ENCODE results near the gene CCNI2.

CCNI2 gene

DNA sequence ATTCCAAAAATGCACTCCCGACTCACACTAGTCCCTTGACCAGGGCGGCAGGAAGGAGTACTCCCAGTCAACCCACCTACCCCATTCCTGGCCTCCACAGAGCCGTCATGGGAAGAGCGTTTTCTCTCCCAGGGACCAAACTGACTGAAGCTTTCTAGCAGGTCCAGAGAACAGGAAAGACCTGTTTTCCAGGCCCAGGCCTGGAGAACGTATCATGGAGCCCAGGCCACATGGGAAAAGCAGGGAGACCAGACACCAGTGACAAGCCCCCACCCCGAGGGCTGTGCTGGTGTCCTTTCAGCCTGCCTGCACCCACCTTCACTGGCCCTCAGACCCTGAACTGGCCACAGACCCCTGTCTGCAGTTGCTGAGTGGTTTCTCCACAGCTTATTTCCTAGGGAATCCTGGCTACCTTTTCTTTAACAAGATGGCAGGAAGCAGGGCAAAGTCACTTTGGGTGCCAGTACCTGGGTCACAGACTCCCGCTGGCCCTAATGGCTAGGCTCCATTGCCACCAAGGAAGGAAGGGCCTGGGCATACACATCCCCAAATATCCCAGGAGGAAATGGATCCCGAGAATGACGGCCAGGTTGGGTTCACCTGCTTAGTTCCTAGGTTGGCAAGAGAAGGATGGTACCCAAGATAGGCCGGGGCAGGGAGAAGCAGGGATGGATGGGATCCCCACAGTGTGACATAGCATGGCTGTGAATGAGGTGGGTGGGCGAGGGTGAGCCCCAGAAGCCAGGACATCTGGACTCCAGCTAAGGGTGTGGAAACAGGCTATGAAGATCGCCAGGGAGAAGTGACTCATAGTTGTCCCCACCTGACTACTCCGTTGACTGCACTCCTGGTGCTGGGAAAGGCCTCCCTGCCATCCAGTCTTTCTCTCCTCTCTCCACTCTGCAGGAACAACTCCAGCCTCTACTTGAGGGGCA is 12.2 kb downstream of the CCNI2 start:
- no peak overlapping the region for H3K27ac ChIP-seq (ENCODE audit: insufficient read depth, low read depth, low read length, poor library complexity, severe bottlenecking)
- H3K4me3 ChIP-seq (ENCODE audit: insufficient read depth, low read depth, low read length), result no peak overlapping the region
- WGBS, 2 experiments, result 92 to 93% methylated on average over 13 of the region's 13 CpGs
- no peaks in the 10 kb centered on the region for H3K27me3 ChIP-seq (ENCODE audit: control insufficient read depth, insufficient read depth, low read length, poor library complexity, severe bottlenecking)
- H3K9me3 ChIP-seq (ENCODE audit: control insufficient read depth, low read length), result no peaks in the 10 kb centered on the region
- H3K36me3 ChIP-seq (ENCODE audit: control insufficient read depth, insufficient read depth, low read length), result peaks cover 4% of the 10 kb centered on the region
- H3K4me1 ChIP-seq (ENCODE audit: control insufficient read depth, insufficient read depth, low read length), result peaks cover 9% of the 10 kb centered on the region

- Histone ChIP-seq H3K27ac (ENCODE audit: insufficient read depth, low read depth, low read length, poor library complexity, severe bottlenecking) (no peak overlapping the region), H3K27me3 (ENCODE audit: control insufficient read depth, insufficient read depth, low read length, poor library complexity, severe bottlenecking) (no peaks in the 10 kb centered on the region), H3K4me3 (ENCODE audit: insufficient read depth, low read depth, low read length) (no peak overlapping the region), H3K36me3 (ENCODE audit: control insufficient read depth, insufficient read depth, low read length) (peaks cover 4% of the 10 kb centered on the region), H3K9me3 (ENCODE audit: control insufficient read depth, low read length) (no peaks in the 10 kb centered on the region), H3K4me1 (ENCODE audit: control insufficient read depth, insufficient read depth, low read length) (peaks cover 2% of the 10 kb centered on the region)
- WGBS, 2 experiments, result 92 to 95% methylated on average over 12 of the region's 12 CpGs
Observed at GRCh38 chr5:132760049-132760420, 12.8 kb downstream of the CCNI2 start.

DNA sequence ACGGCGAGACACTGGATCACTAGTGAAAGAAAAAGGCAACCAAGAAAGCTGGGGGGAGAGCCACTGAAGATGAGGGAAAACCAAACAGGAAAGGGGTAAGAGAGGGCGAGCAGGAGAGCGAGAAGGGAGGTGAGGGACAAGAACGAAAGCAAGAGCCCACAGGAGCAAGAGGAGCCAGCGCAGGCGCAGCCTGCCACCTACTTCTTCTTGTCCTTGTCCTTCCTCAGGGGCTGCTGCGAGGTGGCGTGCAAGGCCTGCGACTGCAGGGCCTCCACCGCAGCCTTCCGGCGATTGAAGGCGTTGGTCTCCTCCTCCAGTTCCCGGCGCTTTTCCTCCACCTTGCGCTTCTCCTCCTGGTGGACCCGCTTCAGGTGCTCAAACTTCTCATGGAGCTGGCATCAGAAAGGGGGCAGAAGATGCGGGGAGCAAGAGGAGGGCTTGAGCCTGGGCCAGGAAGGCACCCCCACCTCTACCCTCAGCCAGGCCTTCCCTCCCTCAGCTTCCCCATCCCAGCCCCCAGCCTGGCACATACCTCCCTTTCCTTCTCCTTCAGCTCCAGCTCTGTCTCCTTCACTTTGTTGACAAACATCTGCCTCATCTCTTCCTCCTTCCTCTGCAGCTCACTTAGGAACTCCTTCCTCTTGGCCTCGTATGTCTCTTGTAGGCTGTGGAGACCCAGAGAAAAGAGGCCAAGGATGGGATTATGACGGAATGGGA is 13.5 kb downstream of the CCNI2 start:
- 95 to 96% methylated on average over 21 of the region's 21 CpGs for WGBS, 2 experiments
- Histone ChIP-seq H3K9me3 (ENCODE audit: control insufficient read depth, low read length) (no peaks in the 10 kb centered on the region), H3K27ac (ENCODE audit: insufficient read depth, low read depth, low read length, poor library complexity, severe bottlenecking) (no peak overlapping the region), H3K4me1 (ENCODE audit: control insufficient read depth, insufficient read depth, low read length) (no peaks in the 10 kb centered on the region), H3K27me3 (ENCODE audit: control insufficient read depth, insufficient read depth, low read length, poor library complexity, severe bottlenecking) (no peaks in the 10 kb centered on the region), H3K4me3 (ENCODE audit: insufficient read depth, low read depth, low read length) (no peak overlapping the region), H3K36me3 (ENCODE audit: control insufficient read depth, insufficient read depth, low read length) (peaks cover 4% of the 10 kb centered on the region)

DNA sequence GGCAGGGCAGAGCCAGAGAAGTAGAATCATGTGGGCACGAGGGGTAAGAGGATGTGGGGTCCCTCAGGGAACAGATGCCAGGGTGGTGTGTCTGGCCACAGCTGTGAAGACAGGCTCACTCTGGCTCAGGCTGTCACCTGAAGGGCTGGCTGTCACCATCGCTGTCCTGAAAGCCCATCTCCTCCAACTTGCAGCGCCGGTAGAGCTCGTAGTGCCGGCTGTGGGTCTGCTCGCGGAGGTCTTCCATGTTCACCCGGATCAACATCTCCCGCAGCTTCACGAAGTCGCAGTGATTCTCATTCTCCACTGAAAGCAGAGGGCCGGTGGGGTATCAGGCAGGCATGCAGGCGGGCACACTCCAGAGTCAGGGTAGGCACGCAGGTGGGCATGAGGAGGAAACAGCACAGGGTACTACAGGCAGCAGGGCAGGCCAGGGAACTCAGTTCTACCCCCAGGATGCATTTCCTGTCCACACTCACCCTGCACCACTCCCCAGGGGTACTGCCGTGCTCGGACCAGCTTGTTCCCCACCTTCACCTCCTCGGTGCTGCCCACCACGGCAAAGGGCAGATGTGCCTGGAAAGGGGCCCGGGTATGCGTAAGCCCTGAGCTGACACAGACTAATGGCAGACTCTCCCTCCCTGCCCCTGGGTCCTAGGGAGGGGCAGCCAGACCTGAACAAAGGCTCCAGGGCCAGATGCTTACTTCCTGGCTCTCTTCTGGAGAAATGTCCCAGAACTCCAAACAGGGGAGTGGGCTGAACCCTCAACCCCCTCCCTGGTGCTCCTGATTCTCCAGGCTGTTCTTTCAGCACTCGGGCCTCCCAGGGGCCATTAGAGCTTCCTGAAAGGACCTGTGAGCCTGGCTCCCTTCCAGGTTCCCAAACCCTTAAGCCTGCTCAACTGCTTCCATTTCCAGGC is 14.4 kb downstream of the CCNI2 start:
- H3K4me3 ChIP-seq (ENCODE audit: insufficient read depth, low read depth, low read length), result no peak overlapping the region
- no peaks in the 10 kb centered on the region for H3K4me1 ChIP-seq (ENCODE audit: control insufficient read depth, insufficient read depth, low read length)
- peaks cover 4% of the 10 kb centered on the region for H3K36me3 ChIP-seq (ENCODE audit: control insufficient read depth, insufficient read depth, low read length)
- no peaks in the 10 kb centered on the region for H3K27me3 ChIP-seq (ENCODE audit: control insufficient read depth, insufficient read depth, low read length, poor library complexity, severe bottlenecking)
- WGBS, 2 experiments, result 93 to 94% methylated on average over 22 of the region's 22 CpGs
- no peaks in the 10 kb centered on the region for H3K9me3 ChIP-seq (ENCODE audit: control insufficient read depth, low read length)
- no peak overlapping the region for H3K27ac ChIP-seq (ENCODE audit: insufficient read depth, low read depth, low read length, poor library complexity, severe bottlenecking)

DNA sequence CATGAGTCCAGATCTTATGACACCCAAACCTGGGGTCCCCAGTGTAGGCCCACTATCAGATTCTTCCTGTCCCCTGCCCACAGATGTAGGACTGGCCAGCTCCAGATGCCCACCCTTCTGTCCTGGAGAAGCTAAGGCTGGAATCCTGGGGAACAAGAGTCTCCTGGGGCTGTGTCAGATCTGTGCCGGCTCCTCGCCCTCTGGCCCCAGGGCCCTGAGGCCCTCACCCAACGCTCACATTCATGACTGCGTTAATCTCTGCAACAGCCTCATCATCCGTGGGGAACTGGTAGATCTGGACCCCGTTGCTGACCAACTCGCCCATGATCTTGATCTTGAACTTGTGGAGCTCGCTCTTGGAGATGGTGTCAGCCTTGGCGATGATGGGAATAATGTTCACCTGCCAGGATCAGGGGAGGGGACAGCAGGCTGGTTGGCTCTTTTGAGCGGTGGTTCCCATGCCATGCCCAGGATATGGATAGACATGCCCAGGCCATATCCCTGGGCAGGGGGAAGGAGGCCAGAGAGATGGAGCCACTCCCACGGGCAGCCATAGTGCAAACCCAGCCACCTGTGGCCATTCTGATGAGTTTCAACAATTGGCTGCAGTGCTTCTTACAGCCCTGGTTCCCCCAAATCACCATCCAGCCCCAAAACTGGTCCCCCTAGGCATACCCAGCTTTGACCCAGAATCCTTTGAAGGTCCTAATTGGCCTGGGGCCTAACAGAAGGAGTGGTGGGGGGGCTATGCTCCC is 15.2 kb downstream of the CCNI2 start:
- Histone ChIP-seq H3K9me3 (ENCODE audit: control insufficient read depth, low read length) (no peaks in the 10 kb centered on the region), H3K4me1 (ENCODE audit: control insufficient read depth, insufficient read depth, low read length) (no peaks in the 10 kb centered on the region), H3K36me3 (ENCODE audit: control insufficient read depth, insufficient read depth, low read length) (peaks cover 4% of the 10 kb centered on the region), H3K4me3 (ENCODE audit: insufficient read depth, low read depth, low read length) (no peak overlapping the region), H3K27ac (ENCODE audit: insufficient read depth, low read depth, low read length, poor library complexity, severe bottlenecking) (no peak overlapping the region), H3K27me3 (ENCODE audit: control insufficient read depth, insufficient read depth, low read length, poor library complexity, severe bottlenecking) (no peaks in the 10 kb centered on the region)
- WGBS, 2 experiments, result 94 to 95% methylated on average over 11 of the region's 11 CpGs

DNA sequence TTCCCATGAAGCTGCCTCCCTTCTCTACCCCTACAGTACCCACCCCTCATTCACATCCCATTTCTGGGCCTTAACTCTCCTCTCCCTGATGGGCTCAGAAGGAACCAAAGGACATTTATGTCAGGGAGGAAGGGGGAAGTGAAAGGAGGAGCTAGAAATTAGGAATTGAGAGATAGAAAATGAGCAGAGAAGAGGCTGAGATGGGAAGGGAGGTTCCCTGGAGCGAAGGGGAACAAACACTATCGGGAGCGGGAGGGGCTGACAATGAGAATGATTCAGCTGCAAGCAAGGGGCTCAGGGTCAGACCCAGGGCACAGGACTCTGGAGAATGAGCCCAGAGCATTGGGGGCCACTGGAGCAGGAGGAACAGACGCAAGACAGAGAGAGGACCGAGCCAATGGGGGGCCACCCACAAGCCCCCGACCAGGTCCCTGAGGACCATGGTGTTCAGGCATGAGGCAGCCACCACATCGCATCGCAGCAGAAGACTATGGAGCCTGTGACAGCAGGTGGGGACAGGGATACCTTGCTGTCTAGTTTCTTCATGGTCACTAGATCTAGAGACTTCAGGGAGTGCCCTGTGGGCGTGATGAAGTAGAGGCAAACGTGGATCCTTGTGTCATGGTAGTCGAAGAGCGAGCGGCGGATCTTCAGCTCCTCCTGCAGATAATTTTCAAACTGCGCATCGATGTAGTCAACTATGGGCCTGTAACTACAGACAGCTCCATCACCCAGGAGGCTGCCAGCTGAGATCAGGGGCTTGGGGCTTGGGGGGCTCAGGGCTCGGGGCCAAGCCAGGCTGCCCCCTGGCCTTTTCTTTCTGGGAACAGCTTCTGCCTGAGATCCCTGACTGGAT is 16.2 kb downstream of the CCNI2 start:
- H3K4me1 ChIP-seq (ENCODE audit: control insufficient read depth, insufficient read depth, low read length), result no peaks in the 10 kb centered on the region
- WGBS, 2 experiments, result 95% methylated on average over 17 of the region's 17 CpGs
- H3K9me3 ChIP-seq (ENCODE audit: control insufficient read depth, low read length), result no peaks in the 10 kb centered on the region
- H3K27ac ChIP-seq (ENCODE audit: insufficient read depth, low read depth, low read length, poor library complexity, severe bottlenecking), result no peak overlapping the region
- peaks cover 3% of the 10 kb centered on the region for H3K36me3 ChIP-seq (ENCODE audit: control insufficient read depth, insufficient read depth, low read length)
- no peaks in the 10 kb centered on the region for H3K27me3 ChIP-seq (ENCODE audit: control insufficient read depth, insufficient read depth, low read length, poor library complexity, severe bottlenecking)
- no peak overlapping the region for H3K4me3 ChIP-seq (ENCODE audit: insufficient read depth, low read depth, low read length)

GRCh38 chr5:132764051-132764450 is 16.8 kb downstream of the CCNI2 start:
- Histone ChIP-seq H3K27me3 (ENCODE audit: control insufficient read depth, insufficient read depth, low read length, poor library complexity, severe bottlenecking) (no peaks in the 10 kb centered on the region), H3K36me3 (ENCODE audit: control insufficient read depth, insufficient read depth, low read length) (no peaks in the 10 kb centered on the region), H3K27ac (ENCODE audit: insufficient read depth, low read depth, low read length, poor library complexity, severe bottlenecking) (no peak overlapping the region), H3K4me1 (ENCODE audit: control insufficient read depth, insufficient read depth, low read length) (no peaks in the 10 kb centered on the region), H3K4me3 (ENCODE audit: insufficient read depth, low read depth, low read length) (no peak overlapping the region), H3K9me3 (ENCODE audit: control insufficient read depth, low read length) (no peaks in the 10 kb centered on the region)
- WGBS, 2 experiments, result 96% methylated on average over 10 of the region's 10 CpGs

- Histone ChIP-seq H3K27me3 (ENCODE audit: control insufficient read depth, insufficient read depth, low read length, poor library complexity, severe bottlenecking) (no peaks in the 10 kb centered on the region), H3K36me3 (ENCODE audit: control insufficient read depth, insufficient read depth, low read length) (no peaks in the 10 kb centered on the region), H3K9me3 (ENCODE audit: control insufficient read depth, low read length) (no peaks in the 10 kb centered on the region), H3K27ac (ENCODE audit: insufficient read depth, low read depth, low read length, poor library complexity, severe bottlenecking) (no peak overlapping the region), H3K4me1 (ENCODE audit: control insufficient read depth, insufficient read depth, low read length) (no peaks in the 10 kb centered on the region), H3K4me3 (ENCODE audit: insufficient read depth, low read depth, low read length) (no peak overlapping the region)
- 93 to 95% methylated on average over 7 of the region's 7 CpGs for WGBS, 2 experiments
Observed at GRCh38 chr5:132764671-132765238, 17.5 kb downstream of the CCNI2 start.

All from ectodermal cell (in vitro differentiated cells).